Suprapubic skin (tissue), 4 donors: Measurements from ENCODE around the gene SYK. TPM values are rescaled to one million over a fixed set of nuclear protein-coding genes. Genes with fewer than 3 reads are reported as not detected.

Source experiments
- DNase-seq, 2 donors: peaks; one replicate each; pipeline ENCODE4 v3.0.0-alpha.2; 2019; ENCODE audit warnings: low spot score in 2 of 2
- H3K27ac ChIP-seq: fragments of 200-600 bp; sonication (generic); one replicate; pipeline ENCODE4 v1.5.1; 2019
- H3K27me3 ChIP-seq: fragments of 200-600 bp; sonication (generic); one replicate; pipeline ENCODE4 v1.5.1; 2019
- H3K36me3 ChIP-seq: fragments of 200-600 bp; sonication (generic); one replicate; pipeline ENCODE4 v1.5.1; 2019
- H3K4me1 ChIP-seq: fragments of 200-600 bp; sonication (generic); one replicate; pipeline ENCODE4 v1.5.1; 2019
- H3K4me3 ChIP-seq: fragments of 200-600 bp; sonication (generic); one replicate; pipeline ENCODE4 v1.5.1; 2019; ENCODE audit warnings: mild to moderate bottlenecking
- H3K9me3 ChIP-seq: fragments of 200-600 bp; sonication (generic); one replicate; pipeline ENCODE4 v1.5.1; 2019
- EP300 ChIP-seq: sonication (generic); formaldehyde crosslinking; IDR thresholded peaks from one replicate; pipeline ENCODE4 v1.6.1; 2017; ENCODE audit warnings: antibody characterized with exemption
- POLR2A ChIP-seq, 2 donors: fragments of 450-650 bp; IDR thresholded peaks; one replicate each; pipeline ENCODE4 v1.6.1; 2017; ENCODE audit warnings: antibody characterized with exemption in 2 of 2, mild to moderate bottlenecking in 2 of 2, moderate library complexity in 2 of 2
- POLR2AphosphoS5 ChIP-seq, 3 donors: sonication (generic); formaldehyde crosslinking; IDR thresholded peaks; one replicate each; pipeline ENCODE4 v1.6.1; 2017; ENCODE audit warnings: antibody characterized with exemption in 3 of 3
- WGBS: methylation state at CpG from one replicate; pipeline ENCODE4 v1.1.5; 2018; 5-methylcytosine and 5-hydroxymethylcytosine counted together
- total RNA-seq, 4 donors: library from RNA; depleted of rRNA; stranded (reverse); fragments of >200 nt; gene quantifications; one replicate each; pipeline ENCODE4 v1.1.0, GENCODE V29; 2016
- TF ChIP-seq, protein P1 (sequence below), 2 donors: fragments of 200-600 bp in 1 of 2; fragments of 450-650 bp in 1 of 2; sonication (generic) in 1 of 2; IDR thresholded peaks; one replicate each; pipeline ENCODE4 v1.5.1; 2016 to 2019; ENCODE audit warnings: antibody characterized with exemption in 2 of 2, mild to moderate bottlenecking in 1 of 2, moderate library complexity in 1 of 2

SYK gene
- total RNA-seq, 4 donors from 2014 or later, result 22.0 to 31.6 (median 25.0) TPM

DNA sequence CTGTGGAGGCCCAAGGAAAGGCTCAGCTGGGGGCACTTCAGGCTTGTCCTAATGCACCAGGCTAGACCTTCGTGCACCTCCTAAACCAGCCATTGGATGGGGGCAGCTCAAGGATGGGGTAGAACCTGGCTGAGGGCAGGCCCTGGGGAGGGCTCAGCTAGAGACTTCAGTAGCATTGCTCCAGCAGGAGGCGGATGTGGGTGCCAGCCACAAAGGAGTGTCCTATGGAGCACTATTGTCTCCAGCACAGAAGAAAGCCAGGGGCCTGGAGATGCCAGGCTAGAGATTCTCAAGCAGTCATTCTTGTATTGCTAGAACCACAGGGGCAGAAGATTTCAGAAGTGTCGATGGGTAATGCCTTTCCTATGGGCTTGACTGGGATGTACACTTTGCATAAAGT lies 131.8 kb downstream of the SYK start:
- H3K27me3 ChIP-seq, result no peaks in the 10 kb centered on the region
- 84% methylated on average over 3 of the region's 3 CpGs for WGBS
- TF ChIP-seq POLR2AphosphoS5 (IDR thresholded peaks at IDR 0.05) (no peak), EP300 (no peak), POLR2A (IDR thresholded peaks at IDR 0.05) (no peak)
- TF ChIP-seq, protein P1, sequence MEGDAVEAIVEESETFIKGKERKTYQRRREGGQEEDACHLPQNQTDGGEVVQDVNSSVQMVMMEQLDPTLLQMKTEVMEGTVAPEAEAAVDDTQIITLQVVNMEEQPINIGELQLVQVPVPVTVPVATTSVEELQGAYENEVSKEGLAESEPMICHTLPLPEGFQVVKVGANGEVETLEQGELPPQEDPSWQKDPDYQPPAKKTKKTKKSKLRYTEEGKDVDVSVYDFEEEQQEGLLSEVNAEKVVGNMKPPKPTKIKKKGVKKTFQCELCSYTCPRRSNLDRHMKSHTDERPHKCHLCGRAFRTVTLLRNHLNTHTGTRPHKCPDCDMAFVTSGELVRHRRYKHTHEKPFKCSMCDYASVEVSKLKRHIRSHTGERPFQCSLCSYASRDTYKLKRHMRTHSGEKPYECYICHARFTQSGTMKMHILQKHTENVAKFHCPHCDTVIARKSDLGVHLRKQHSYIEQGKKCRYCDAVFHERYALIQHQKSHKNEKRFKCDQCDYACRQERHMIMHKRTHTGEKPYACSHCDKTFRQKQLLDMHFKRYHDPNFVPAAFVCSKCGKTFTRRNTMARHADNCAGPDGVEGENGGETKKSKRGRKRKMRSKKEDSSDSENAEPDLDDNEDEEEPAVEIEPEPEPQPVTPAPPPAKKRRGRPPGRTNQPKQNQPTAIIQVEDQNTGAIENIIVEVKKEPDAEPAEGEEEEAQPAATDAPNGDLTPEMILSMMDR (IDR thresholded peaks at IDR 0.05), result no peak
- H3K27ac ChIP-seq, result no peak overlapping the region
- no peaks in the 10 kb centered on the region for H3K9me3 ChIP-seq
- H3K36me3 ChIP-seq, result no peaks in the 10 kb centered on the region
- H3K4me1 ChIP-seq, result no peaks in the 10 kb centered on the region
- DNase-seq, result no peak
- H3K4me3 ChIP-seq, result no peak overlapping the region

DNA sequence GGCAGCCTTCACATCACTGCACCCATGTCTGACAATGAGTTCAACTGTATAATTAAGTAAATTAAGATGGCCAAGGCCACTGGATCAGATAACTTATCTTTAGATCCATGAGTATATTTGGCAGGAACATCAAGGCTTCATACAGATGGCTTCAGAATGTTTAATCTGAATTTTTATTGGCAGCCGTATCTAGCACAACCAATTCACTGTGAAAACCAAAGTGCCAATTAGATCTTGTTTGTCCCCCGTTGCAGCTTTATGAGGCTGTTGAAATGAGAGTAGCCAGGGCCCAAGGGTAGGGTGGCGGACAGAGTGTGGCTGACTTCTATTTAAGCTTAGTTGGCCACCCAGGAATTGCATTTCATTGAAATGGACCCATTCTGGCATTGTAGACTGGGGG lies 137.7 kb downstream of the SYK start:
- Histone ChIP-seq H3K4me1 (peaks cover 9% of the 10 kb centered on the region), H3K4me3 (no peak overlapping the region), H3K27me3 (no peaks in the 10 kb centered on the region), H3K36me3 (no peaks in the 10 kb centered on the region), H3K9me3 (peaks cover 6% of the 10 kb centered on the region), H3K27ac (no peak overlapping the region)
- 70% methylated on average over 3 of the region's 3 CpGs for WGBS
- DNase-seq, result no peak
- TF ChIP-seq POLR2AphosphoS5 (IDR thresholded peaks at IDR 0.05) (no peak), POLR2A (IDR thresholded peaks at IDR 0.05) (no peak), EP300 (no peak)
- TF ChIP-seq, protein P1 (IDR thresholded peaks at IDR 0.05), result no peak

DNA sequence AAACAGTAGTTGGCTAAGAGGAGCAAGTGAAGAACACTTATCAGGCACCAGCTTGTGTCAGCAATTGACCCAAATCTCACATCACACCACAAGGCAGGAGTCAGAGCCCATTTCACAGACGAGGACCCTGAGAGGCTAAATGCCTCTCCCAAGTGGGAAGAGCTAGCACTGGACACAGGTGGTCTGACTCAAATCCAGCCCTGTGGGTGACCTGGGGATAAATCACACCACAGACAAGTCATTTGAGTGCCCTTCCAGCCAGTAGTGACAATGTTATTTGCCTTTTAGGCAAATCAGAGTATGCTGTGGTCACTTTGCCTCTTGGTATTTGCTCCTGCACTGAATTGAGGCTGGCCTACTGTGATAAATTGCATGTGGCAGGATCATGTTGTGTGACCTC lies 138.7 kb downstream of the SYK start:
- WGBS, result 100% methylated on average over 1 of the region's 1 CpG
- peaks cover 6% of the 10 kb centered on the region for H3K9me3 ChIP-seq
- TF ChIP-seq EP300, result no peak
- TF ChIP-seq POLR2A (IDR thresholded peaks at IDR 0.05), result no peak
- no peak for TF ChIP-seq POLR2AphosphoS5 (IDR thresholded peaks at IDR 0.05)
- TF ChIP-seq, protein P1 (IDR thresholded peaks at IDR 0.05), result no peak

DNA sequence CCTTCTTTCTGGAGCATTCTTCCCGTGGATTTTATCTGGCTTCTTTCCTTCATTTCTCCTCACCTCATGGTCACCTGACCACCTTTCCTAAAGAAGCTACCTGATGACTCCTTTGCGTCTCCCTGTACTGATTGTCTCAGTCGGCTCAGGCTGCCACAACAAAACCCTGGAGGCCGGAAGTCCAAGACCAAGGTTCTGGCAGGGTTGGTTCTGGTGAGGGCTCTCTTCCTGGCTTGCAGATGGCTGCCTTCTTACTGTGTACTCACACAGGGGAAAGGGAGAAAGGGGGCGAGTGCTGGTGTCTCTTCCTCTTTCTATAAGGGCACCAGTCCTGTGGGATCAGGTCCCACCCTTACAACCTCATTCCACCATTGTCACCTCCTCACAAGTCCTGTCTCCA lies 140.0 kb downstream of the SYK start:
- H3K4me1 ChIP-seq, result peaks cover 9% of the 10 kb centered on the region
- no peak for DNase-seq
- H3K4me3 ChIP-seq, result no peak overlapping the region
- H3K9me3 ChIP-seq, result peaks cover 6% of the 10 kb centered on the region
- no peaks in the 10 kb centered on the region for H3K27me3 ChIP-seq
- WGBS, result 90% methylated on average over 5 of the region's 5 CpGs
- no peaks in the 10 kb centered on the region for H3K36me3 ChIP-seq
- TF ChIP-seq, protein P1 (IDR thresholded peaks at IDR 0.05), result no peak
- TF ChIP-seq POLR2AphosphoS5 (IDR thresholded peaks at IDR 0.05) (no peak), POLR2A (IDR thresholded peaks at IDR 0.05) (no peak), EP300 (no peak)
- no peak overlapping the region for H3K27ac ChIP-seq

More for the DNA sequence above, 138.7 kb downstream of the SYK start:
- Histone ChIP-seq H3K36me3 (no peaks in the 10 kb centered on the region), H3K4me3 (no peak overlapping the region), H3K27me3 (no peaks in the 10 kb centered on the region), H3K4me1 (peaks cover 9% of the 10 kb centered on the region), H3K27ac (no peak overlapping the region)
- no peak for DNase-seq

DNA sequence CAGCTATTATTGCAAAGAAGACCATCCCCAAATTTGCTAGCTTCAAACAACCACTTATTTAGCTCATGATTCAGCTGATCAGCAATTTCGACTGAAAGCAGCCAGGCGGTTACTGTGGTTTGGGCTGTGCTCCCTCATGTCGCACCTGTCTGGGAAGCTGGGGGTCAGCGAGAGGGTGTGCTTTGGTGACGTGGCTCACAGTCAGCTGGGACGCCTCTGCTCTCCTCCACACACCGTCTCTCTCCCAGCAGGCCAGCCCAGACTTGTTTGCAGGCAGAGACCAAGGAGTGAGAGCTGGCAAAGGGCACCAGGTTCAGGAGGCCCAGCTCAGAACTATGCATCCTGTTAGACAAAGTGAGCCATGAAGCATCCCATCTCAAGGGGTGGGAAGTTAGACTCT lies 140.9 kb downstream of the SYK start:
- 67% methylated on average over 7 of the region's 7 CpGs for WGBS
- H3K9me3 ChIP-seq, result peaks cover 6% of the 10 kb centered on the region
- no peak overlapping the region for H3K27ac ChIP-seq
- H3K4me3 ChIP-seq, result no peak overlapping the region
- no peak for TF ChIP-seq EP300
- TF ChIP-seq POLR2AphosphoS5 (IDR thresholded peaks at IDR 0.05), result peak in 1 of 3 donors; percentile 12
- no peaks in the 10 kb centered on the region for H3K27me3 ChIP-seq
- no peaks in the 10 kb centered on the region for H3K36me3 ChIP-seq
- no peak for DNase-seq
- H3K4me1 ChIP-seq, result peaks cover 12% of the 10 kb centered on the region

DNA sequence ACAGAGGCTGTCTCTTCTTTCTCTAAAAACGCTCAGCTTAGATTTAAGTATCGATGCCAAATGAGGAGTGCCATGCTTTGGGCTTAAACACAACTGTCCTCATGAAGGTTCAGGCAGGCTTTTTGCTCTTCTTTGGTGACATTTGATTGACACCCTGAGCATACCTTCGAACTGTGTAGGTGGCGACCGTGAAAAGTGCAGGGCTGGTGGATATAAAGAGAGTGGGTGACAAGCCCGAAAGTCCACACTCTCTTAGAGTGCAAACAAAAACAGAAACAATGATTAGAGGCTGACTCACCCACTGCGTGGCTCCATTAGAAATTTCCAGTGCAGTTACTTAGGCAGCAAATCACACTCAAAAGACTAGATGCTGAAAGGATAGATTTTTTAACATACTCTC lies 141.7 kb downstream of the SYK start:
- no peak for DNase-seq
- Histone ChIP-seq H3K4me3 (no peak overlapping the region), H3K27ac (no peak overlapping the region), H3K9me3 (peaks cover 6% of the 10 kb centered on the region), H3K27me3 (no peaks in the 10 kb centered on the region), H3K36me3 (no peaks in the 10 kb centered on the region), H3K4me1 (peaks cover 12% of the 10 kb centered on the region)
- TF ChIP-seq POLR2A (IDR thresholded peaks at IDR 0.05) (no peak), POLR2AphosphoS5 (IDR thresholded peaks at IDR 0.05) (no peak), EP300 (no peak)
- TF ChIP-seq, protein P1 (IDR thresholded peaks at IDR 0.05), result no peak
- WGBS, result 84% methylated on average over 7 of the region's 7 CpGs
